ENCODE results near the gene FAM131C.
A peak's percentile ranks its signal among the peaks of the same experiment; 100 is the strongest.

The FAM131C gene

DNA sequence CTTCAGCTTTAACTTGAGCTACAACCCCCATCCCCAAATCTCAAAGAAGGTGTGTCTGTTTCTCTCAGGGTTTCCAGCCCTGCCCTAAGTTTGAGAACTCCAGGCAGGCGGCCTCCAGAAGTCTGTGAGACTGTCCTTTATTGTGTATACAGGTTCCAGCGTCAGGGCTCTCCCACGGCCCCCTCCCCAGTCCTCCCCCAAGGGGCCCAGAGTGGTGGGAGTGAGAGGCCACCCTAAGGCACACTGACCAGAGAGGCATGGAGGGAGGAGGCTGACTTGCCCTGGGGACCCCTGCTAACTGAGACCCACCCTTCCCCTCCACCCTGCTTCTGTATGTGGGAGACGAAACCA lies 59.6 kb downstream of the FAM131C start:
- no peak for DNase-seq

DNA sequence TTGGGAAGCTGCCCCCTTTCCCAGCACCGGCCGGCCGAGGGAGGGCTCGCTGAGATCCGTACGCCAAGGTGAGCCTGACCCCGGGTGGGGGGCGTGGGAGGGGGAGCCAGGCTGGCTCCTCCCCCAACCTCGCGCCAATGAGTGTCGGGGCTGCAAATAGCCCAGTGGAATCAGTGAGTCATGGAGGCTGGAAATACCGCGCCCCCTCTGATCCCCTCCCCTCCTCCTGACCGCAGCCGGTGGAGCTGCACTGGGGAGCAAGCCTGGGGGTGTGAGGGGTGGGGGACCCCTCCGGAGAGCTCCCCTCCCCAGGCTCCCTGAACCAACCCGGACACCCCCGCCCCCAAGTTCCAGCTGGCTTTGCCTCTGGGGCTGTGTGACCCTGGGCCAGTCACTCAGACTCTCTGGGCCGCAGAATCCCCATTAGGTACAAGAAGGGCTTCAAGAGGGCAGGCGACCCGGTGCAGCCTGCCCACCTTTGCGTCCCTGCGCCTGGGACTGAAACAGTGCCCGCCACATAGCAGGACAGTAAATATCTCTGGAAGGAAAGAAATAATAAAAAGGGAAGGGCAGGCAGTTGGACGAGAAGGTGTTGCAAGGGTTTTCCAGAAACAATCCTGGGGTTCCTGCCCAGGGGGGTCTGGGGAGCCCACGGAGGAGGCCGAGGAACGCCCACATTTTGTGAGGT lies 60.1 kb downstream of the FAM131C start:
- DNase-seq: peak; percentile 21

DNA sequence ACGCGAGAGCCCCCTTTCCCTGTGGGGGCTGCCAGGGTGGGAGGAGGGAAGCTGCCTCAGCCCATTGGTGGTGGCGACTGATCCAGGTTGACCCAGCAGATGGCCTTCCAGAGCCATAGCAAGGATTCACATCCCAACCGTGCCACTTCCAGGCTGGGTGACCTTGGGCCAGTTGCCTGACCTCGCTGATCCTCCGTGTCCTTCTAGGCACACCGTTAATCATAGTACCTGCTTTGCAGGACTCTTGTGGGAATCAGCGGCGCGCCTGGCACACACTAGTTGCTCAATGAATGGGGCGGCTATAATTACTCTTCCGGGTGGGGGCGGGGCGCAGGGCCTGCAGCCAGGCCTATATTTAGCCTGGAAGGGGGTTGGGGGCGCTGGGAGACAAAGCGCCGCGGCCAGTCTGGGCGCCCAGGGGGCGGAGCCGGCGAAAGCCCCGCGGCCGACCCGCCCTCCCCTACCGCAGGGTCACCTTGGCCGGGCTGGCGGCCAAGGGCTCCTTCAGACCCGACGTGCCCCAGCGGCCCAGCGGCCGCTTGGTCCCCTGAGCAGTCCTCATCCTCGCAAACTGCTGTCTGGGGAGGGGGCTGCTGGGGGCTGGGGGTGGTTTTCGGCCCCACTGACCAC lies 60.7 kb downstream of the FAM131C start:
- peak; percentile 17 for DNase-seq

DNA sequence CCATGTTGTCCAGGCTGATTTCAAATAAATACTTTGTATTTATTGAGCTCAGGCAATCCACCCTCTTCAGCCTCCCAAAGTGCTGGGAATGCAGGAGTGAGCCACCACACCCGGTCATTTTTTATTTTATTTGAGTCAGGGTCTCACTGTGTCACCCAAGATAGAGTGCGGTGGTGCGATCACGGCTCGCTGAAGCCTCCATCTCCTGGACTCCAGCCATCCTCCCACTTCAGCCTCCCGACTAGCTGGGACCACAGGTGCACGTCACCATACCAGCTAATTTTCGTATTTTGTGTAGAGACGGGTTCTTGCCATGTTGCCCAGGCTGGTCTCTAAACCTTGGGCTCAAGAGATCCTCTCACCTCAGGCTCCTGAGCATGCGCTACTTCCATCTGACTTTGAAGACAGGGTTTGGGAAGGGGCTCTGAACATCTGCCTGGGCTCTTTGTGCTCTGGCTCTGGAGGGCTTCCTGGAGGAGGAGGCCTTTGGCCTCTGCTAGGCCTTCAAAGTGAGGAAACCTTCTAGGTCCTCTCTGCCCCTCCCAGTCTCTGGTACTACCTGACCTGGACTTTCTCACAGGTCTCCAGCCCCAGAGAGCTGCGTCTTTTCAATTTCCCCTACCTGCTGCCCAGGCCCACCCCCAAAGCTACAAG lies 61.4 kb downstream of the FAM131C start:
- DNase-seq: no peak

DNA sequence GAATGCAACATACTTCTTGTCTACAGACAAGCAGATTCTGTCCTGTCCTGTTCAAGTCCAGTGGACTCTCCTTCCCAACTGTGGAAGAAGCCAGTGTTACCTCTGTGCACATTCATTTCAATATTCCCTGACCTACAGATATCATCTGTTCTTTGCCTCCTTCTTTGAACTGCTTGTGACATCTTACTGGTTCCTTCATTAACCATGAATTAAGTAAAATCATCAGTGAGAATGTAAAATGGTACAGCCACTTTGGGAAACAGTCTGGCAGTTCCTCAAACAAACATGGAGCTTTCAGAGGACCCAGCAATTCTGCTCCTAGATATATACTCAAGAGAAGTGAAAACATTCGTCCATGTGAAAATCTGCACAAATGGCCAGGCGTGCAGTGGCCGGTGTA lies 62.6 kb downstream of the FAM131C start:
- no peak for DNase-seq

DNA sequence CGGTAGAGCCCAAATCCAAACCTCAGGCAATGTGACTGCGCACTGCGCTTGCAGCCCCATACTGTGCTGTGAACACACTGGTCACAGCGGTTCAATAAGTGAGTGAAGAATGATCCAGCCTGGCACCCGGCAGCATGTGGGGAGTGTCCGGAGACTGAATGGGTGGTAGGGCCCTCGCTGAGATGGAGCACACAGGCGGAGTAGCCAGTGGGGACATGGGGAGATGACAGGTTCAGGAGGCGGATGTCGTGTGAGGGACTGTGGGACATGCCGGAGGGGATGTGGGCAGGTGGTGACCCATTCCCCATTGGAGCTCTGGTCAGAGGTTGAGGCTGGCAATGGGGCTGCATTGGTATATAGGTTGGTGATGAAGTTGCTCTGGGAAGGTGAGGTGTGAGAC lies 63.8 kb downstream of the FAM131C start:
- DNase-seq: no peak

DNA sequence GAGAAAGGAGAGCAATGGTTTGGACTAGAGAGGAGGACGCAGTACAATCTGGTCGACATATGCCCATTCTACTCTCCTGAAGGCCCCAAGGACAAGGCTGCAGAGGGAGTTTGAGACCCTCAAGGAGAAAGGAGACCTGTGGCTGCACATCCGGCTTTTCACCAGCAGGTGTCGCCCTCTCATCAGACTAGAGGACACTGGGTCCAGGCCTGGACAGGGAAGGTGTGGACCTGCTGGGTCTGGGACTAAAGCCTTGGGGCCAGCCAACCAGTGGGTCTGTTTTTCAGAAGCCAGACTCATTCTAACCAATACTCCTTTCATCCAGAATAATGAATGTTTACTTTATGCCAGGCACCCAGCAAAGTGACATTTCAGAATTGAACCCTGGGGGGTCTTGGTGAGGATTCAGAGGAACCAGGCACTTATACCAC lies 64.4 kb downstream of the FAM131C start:
- DNase-seq: peak; percentile 71
